Measurements from ENCODE around the gene GSTP1. TPM values are rescaled to one million over a fixed set of nuclear protein-coding genes. Genes with fewer than 3 reads are reported as not detected.

Gene GSTP1
- total RNA-seq, 1 donor from 2014 or later, result 751 TPM

- Histone ChIP-seq H3K4me1 (peaks cover 6% of the 10 kb centered on the region), H3K27ac (peak within 1 kb of the TSS; percentile 85), H3K36me3 (no peaks in the 10 kb centered on the region), H3K9me3 (no peaks in the 10 kb centered on the region), H3K4me3 (peak within 1 kb of the TSS; percentile 75), H3K27me3 (no peaks in the 10 kb centered on the region)
- intact Hi-C loops (cut with DNase I), result loop anchor here (5.0 kb wide), 1 partner anchor 53 kb away; no protein-coding TSS in a partner anchor
- ATAC-seq, result peak; percentile 71
- peak; percentile 93 for DNase-seq
- peak; percentile 91 for TF ChIP-seq CTCF (IDR thresholded peaks at IDR 0.05)
These were observed 46.0 kb downstream of the GSTP1 start, which contains the start of gene NUDT8 for GRCh38 chr11:67629386-67630227. Gene NUDT8 (minus strand): TSS chr11:67629937. CDS start chr11:67629911, 26 bp downstream.

- Histone ChIP-seq H3K4me1 (peaks cover 6% of the 10 kb centered on the region), H3K36me3 (no peaks in the 10 kb centered on the region), H3K27me3 (no peaks in the 10 kb centered on the region), H3K9me3 (no peaks in the 10 kb centered on the region), H3K4me3 (peak overlapping the region; percentile 75), H3K27ac (peak overlapping the region; percentile 85)
- TF ChIP-seq CTCF (IDR thresholded peaks at IDR 0.05), result peak; percentile 70
- intact Hi-C loops (cut with DNase I), result loop anchor here (5.0 kb wide), 1 partner anchor 52 kb away; no protein-coding TSS in a partner anchor
- DNase-seq (peak; percentile 100), ATAC-seq (peak; percentile 91)
These were observed 46.8 kb downstream of the GSTP1 start for GRCh38 chr11:67630228-67630942.

- Histone ChIP-seq H3K27ac (peak overlapping the region; percentile 71), H3K9me3 (no peaks in the 10 kb centered on the region), H3K36me3 (no peaks in the 10 kb centered on the region), H3K4me3 (peak overlapping the region; percentile 75), H3K4me1 (peaks cover 6% of the 10 kb centered on the region), H3K27me3 (no peaks in the 10 kb centered on the region)
- intact Hi-C loops (cut with DNase I), result loop anchor here (5.0 kb wide), 1 partner anchor 51 kb away; no protein-coding TSS in a partner anchor
- TF ChIP-seq CTCF (IDR thresholded peaks at IDR 0.05), result no peak
- ATAC-seq, result no peak
- DNase-seq, result no peak
These were observed 47.3 kb downstream of the GSTP1 start for GRCh38 chr11:67630943-67631331.

GRCh38 chr11:67631411-67631810, 47.8 kb downstream of the GSTP1 start:
- Histone ChIP-seq H3K36me3 (no peaks in the 10 kb centered on the region), H3K27ac (no peak overlapping the region), H3K4me3 (no peak overlapping the region), H3K4me1 (peaks cover 6% of the 10 kb centered on the region), H3K27me3 (no peaks in the 10 kb centered on the region), H3K9me3 (no peaks in the 10 kb centered on the region)
- DNase-seq, result peak; percentile 69
- no peak for TF ChIP-seq CTCF (IDR thresholded peaks at IDR 0.05)
- no peak for ATAC-seq
- intact Hi-C loops (cut with DNase I), result loop anchor here (5.0 kb wide), 1 partner anchor 51 kb away; no protein-coding TSS in a partner anchor

GRCh38 chr11:67631853-67632174, 48.2 kb downstream of the GSTP1 start:
- DNase-seq, result no peak
- no peaks in the 10 kb centered on the region for H3K36me3 ChIP-seq
- no peaks in the 10 kb centered on the region for H3K27me3 ChIP-seq
- no peaks in the 10 kb centered on the region for H3K9me3 ChIP-seq
- no peak for ATAC-seq
- peaks cover 6% of the 10 kb centered on the region for H3K4me1 ChIP-seq
- no peak for TF ChIP-seq CTCF (IDR thresholded peaks at IDR 0.05)
- intact Hi-C loops (cut with DNase I), result loop anchor here (5.0 kb wide), 1 partner anchor 50 kb away; no protein-coding TSS in a partner anchor
- no peak overlapping the region for H3K4me3 ChIP-seq
- no peak overlapping the region for H3K27ac ChIP-seq
